GM23338 (cell line): ENCODE measurements around the gene WNK1. TPM values are rescaled to one million over a fixed set of nuclear protein-coding genes. Genes with fewer than 3 reads are reported as not detected.

Experiments
- ATAC-seq: fragments of 200-7000 bp; cut with Tn5 transposase; 3 replicates; pipeline ENCODE4 v1.9.1; 2020
- DNase-seq: peaks from one replicate; pipeline ENCODE4 v3.0.0-alpha.2; 2015; ENCODE audit warnings: low spot score
- H2AFZ ChIP-seq: fragments of 200-600 bp; sonication (generic); 2 replicates; pipeline ENCODE4 v1.8.0; 2016; ENCODE audit warnings: antibody characterized with exemption, mild to moderate bottlenecking, moderate library complexity
- H3F3A ChIP-seq: fragments of 200-600 bp; sonication (generic); replicated peaks from 2 replicates; pipeline ENCODE4 v1.8.0; 2017; ENCODE audit warnings: antibody characterized with exemption, mixed run types, low read depth
- H3K27ac ChIP-seq: fragments of 200-600 bp; sonication (generic); 2 replicates; pipeline ENCODE4 v1.6.1; 2016; ENCODE audit warnings: low read depth
- H3K27me3 ChIP-seq: fragments of 200-600 bp; sonication (generic); 2 replicates; pipeline ENCODE4 v1.8.0; 2016; ENCODE audit warnings: mild to moderate bottlenecking, mixed run types, moderate library complexity; ENCODE audit not compliant: insufficient read depth
- H3K36me3 ChIP-seq: fragments of 200-600 bp; sonication (generic); 2 replicates; pipeline ENCODE4 v1.8.0; 2016; ENCODE audit warnings: mild to moderate bottlenecking; ENCODE audit not compliant: insufficient read depth
- H3K4me1 ChIP-seq: fragments of 200-600 bp; sonication (generic); 2 replicates; pipeline ENCODE4 v1.8.0; 2016; ENCODE audit warnings: mild to moderate bottlenecking, moderate library complexity; ENCODE audit not compliant: insufficient read depth
- H3K4me2 ChIP-seq: fragments of 200-600 bp; sonication (generic); 2 replicates; pipeline ENCODE4 v1.7.1; 2017; ENCODE audit warnings: mixed run types
- H3K4me3 ChIP-seq: fragments of 200-600 bp; sonication (generic); 2 replicates; pipeline ENCODE4 v1.6.1; 2016; ENCODE audit warnings: mixed run types
- H3K79me2 ChIP-seq: fragments of 200-600 bp; sonication (generic); replicated peaks from 2 replicates; pipeline ENCODE4 v1.8.0; 2017; ENCODE audit warnings: mild to moderate bottlenecking; ENCODE audit not compliant: insufficient read depth
- H3K9me2 ChIP-seq: fragments of 200-600 bp; sonication (generic); 2 replicates; pipeline ENCODE4 v1.8.0; 2017; ENCODE audit not compliant: insufficient read depth
- H4K20me1 ChIP-seq: fragments of 200-600 bp; sonication (generic); replicated peaks from 2 replicates; pipeline ENCODE4 v1.8.0; 2017; ENCODE audit warnings: mild to moderate bottlenecking; ENCODE audit not compliant: insufficient read depth
- H3K27ac Mint-ChIP-seq: 2 replicates; pipeline ENCODE4 v1.8.0; 2020; ENCODE audit warnings: inconsistent platforms, mild to moderate bottlenecking, moderate library complexity, mixed read lengths
- H3K27me3 Mint-ChIP-seq: 3 replicates; pipeline ENCODE4 v1.8.0; 2022; ENCODE audit warnings: low read depth, mild to moderate bottlenecking, moderate library complexity, mixed read lengths, inconsistent platforms; ENCODE audit not compliant: insufficient read depth, poor library complexity
- H3K36me3 Mint-ChIP-seq: 3 replicates; pipeline ENCODE4 v1.8.0; 2021; ENCODE audit warnings: low read depth, mild to moderate bottlenecking, inconsistent platforms, moderate library complexity, mixed read lengths
- H3K4me1 Mint-ChIP-seq: 3 replicates; pipeline ENCODE4 v1.8.0; 2020; ENCODE audit warnings: mild to moderate bottlenecking, inconsistent platforms, mixed read lengths
- H3K4me3 Mint-ChIP-seq: 3 replicates; pipeline ENCODE4 v1.8.0; 2021; ENCODE audit warnings: moderate library complexity, mild to moderate bottlenecking, inconsistent platforms, mixed read lengths
- H3K9me3 Mint-ChIP-seq: 3 replicates; pipeline ENCODE4 v1.8.0; 2020; ENCODE audit warnings: moderate library complexity, mild to moderate bottlenecking, inconsistent platforms, mixed read lengths
- EZH2 ChIP-seq: fragments of 200-600 bp; sonication (generic); IDR thresholded peaks from one replicate; pipeline ENCODE4 v1.8.0; 2017; ENCODE audit warnings: antibody characterized with exemption, mild to moderate bottlenecking, low read depth; ENCODE audit not compliant: unreplicated experiment
- JUNB ChIP-seq: IDR thresholded peaks from one replicate; pipeline ENCODE4 v1.6.1; 2016; ENCODE audit warnings: antibody characterized with exemption; ENCODE audit not compliant: unreplicated experiment
- NANOG ChIP-seq: IDR thresholded peaks from 2 replicates; pipeline ENCODE4 v1.6.1; 2016; ENCODE audit warnings: antibody characterized with exemption, borderline replicate concordance
- STAT1 ChIP-seq: IDR thresholded peaks from one replicate; pipeline ENCODE4 v1.6.1; 2016; ENCODE audit warnings: antibody characterized with exemption; ENCODE audit not compliant: unreplicated experiment
- polyA plus RNA-seq: library from polyadenylated mRNA; unstranded; fragments of >200 nt; fragmentation: Nextera tagmentation; extraction: Ambion mirVana; gene quantifications from 2 replicates; pipeline ENCODE4 v1.2.1, GENCODE V29; 2016
- total RNA-seq: library from RNA; depleted of rRNA; stranded (reverse); fragments of >200 nt; shearing (Covaris generic); gene quantifications from 2 replicates; pipeline ENCODE4 v1.2.3, GENCODE V29; 2014
- TF ChIP-seq, protein P1 (sequence below), 2 experiments: fragments of 200-600 bp in 1 of 2; sonication (generic) in 1 of 2; conservative IDR thresholded peaks; 2 replicates each; pipeline versions ENCODE4 v1.5.1 to v1.6.1; 2016 to 2017; ENCODE audit warnings: antibody characterized with exemption in 2 of 2, low read depth in 2 of 2, mild to moderate bottlenecking in 2 of 2, moderate library complexity in 1 of 2
- TF ChIP-seq, protein P2 (sequence below): fragments of 250-450 bp; sonication (Bioruptor Pico); IDR thresholded peaks from 2 replicates; pipeline ENCODE4 v1.5.0; 2020; ENCODE audit warnings: mild to moderate bottlenecking, moderate library complexity
- TF ChIP-seq, protein P3 (sequence below): IDR thresholded peaks from 2 replicates; pipeline ENCODE4 v1.6.1; 2016; ENCODE audit warnings: antibody characterized with exemption

The WNK1 gene
- total and polyA plus RNA-seq, 2 experiments from 2014 or later, result 86.8 to 114 TPM

DNA sequence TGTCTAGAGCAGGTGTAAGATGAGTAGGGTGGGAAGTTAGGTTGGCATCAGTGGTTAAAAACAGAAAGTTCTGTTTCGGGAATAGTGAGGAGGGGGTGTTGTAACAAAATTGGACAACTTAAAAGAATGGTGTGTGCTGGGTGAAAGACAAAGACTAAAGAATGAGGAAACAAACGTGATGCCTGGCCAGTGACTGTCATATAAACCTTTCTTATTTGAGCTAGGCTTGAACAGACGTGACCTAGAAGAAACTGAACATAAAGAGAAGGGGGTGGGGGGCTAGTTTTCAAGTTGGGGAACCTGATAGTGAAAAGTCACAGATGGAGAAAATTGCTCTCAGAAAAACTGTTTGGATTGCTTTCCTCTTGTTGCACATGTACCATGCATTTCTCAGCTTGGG is 157.5 kb downstream of the WNK1 start:
- Histone ChIP-seq H3K4me1 (no peaks in the 10 kb centered on the region; the same call in 1 of the 2 replicates), H3K4me2 (no peak overlapping the region), H3K9me2 (no peaks in the 10 kb centered on the region), H3K27ac (no peak overlapping the region), H2AFZ (no peak overlapping the region), H3K79me2 (no peaks in the 10 kb centered on the region), H3K27me3 (no peaks in the 10 kb centered on the region), H4K20me1 (peaks cover 13% of the 10 kb centered on the region), H3K36me3 (peaks cover 41% of the 10 kb centered on the region; the same call in 1 of the 2 replicates), H3K4me3 (no peak overlapping the region), H3F3A (peaks cover 15% of the 10 kb centered on the region; the same call in 1 of the 2 replicates)
- Mint-ChIP-seq H3K36me3 (peaks cover 73% of the 10 kb centered on the region), H3K27me3 (peaks cover 4% of the 10 kb centered on the region), H3K27ac (no peak overlapping the region), H3K4me3 (no peak overlapping the region), H3K9me3 (no peaks in the 10 kb centered on the region), H3K4me1 (peaks cover 11% of the 10 kb centered on the region; the same call in 2 of the 3 replicates)
- no peak for TF ChIP-seq STAT1
- DNase-seq, result no peak
- no peak for ATAC-seq

DNA sequence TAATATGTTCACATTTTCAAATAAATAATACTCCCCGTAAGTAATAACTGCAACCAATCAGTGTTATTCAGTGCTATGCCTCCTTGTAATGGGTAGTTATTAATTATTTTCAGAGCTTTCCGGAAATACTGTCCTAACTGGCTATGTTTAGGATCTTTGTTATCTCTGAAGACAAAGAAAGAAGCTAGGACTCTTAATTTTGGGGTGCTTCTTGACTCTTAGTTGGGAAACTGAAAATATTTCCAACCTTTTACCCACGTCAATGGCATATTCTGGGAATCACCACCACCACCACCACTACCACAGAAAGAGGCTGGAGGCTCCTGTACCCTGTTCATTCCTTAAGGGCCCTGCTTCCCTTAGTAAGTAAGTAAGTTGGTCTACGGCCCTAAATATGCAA is 158.0 kb downstream of the WNK1 start:
- Histone ChIP-seq H3K4me2 (no peak overlapping the region), H3K79me2 (no peaks in the 10 kb centered on the region), H3K27ac (no peak overlapping the region), H2AFZ (no peak overlapping the region), H3K36me3 (peaks cover 41% of the 10 kb centered on the region; the same call in 1 of the 2 replicates), H3K4me3 (no peak overlapping the region), H4K20me1 (peaks cover 7% of the 10 kb centered on the region; the same call in 1 of the 2 replicates), H3K4me1 (peaks cover 3% of the 10 kb centered on the region), H3F3A (peaks cover 15% of the 10 kb centered on the region; the same call in 1 of the 2 replicates), H3K9me2 (no peaks in the 10 kb centered on the region), H3K27me3 (no peaks in the 10 kb centered on the region)
- DNase-seq, result no peak
- no peaks in the 10 kb centered on the region for H3K9me3 Mint-ChIP-seq
- TF ChIP-seq EZH2 (no peak), STAT1 (no peak), JUNB (no peak), NANOG (no peak)
- TF ChIP-seq, protein P1, sequence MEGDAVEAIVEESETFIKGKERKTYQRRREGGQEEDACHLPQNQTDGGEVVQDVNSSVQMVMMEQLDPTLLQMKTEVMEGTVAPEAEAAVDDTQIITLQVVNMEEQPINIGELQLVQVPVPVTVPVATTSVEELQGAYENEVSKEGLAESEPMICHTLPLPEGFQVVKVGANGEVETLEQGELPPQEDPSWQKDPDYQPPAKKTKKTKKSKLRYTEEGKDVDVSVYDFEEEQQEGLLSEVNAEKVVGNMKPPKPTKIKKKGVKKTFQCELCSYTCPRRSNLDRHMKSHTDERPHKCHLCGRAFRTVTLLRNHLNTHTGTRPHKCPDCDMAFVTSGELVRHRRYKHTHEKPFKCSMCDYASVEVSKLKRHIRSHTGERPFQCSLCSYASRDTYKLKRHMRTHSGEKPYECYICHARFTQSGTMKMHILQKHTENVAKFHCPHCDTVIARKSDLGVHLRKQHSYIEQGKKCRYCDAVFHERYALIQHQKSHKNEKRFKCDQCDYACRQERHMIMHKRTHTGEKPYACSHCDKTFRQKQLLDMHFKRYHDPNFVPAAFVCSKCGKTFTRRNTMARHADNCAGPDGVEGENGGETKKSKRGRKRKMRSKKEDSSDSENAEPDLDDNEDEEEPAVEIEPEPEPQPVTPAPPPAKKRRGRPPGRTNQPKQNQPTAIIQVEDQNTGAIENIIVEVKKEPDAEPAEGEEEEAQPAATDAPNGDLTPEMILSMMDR (conservative IDR thresholded peaks at IDR 0.05; ENCODE audit: low read depth in 2 of 2), result no peak
- TF ChIP-seq, protein P2, sequence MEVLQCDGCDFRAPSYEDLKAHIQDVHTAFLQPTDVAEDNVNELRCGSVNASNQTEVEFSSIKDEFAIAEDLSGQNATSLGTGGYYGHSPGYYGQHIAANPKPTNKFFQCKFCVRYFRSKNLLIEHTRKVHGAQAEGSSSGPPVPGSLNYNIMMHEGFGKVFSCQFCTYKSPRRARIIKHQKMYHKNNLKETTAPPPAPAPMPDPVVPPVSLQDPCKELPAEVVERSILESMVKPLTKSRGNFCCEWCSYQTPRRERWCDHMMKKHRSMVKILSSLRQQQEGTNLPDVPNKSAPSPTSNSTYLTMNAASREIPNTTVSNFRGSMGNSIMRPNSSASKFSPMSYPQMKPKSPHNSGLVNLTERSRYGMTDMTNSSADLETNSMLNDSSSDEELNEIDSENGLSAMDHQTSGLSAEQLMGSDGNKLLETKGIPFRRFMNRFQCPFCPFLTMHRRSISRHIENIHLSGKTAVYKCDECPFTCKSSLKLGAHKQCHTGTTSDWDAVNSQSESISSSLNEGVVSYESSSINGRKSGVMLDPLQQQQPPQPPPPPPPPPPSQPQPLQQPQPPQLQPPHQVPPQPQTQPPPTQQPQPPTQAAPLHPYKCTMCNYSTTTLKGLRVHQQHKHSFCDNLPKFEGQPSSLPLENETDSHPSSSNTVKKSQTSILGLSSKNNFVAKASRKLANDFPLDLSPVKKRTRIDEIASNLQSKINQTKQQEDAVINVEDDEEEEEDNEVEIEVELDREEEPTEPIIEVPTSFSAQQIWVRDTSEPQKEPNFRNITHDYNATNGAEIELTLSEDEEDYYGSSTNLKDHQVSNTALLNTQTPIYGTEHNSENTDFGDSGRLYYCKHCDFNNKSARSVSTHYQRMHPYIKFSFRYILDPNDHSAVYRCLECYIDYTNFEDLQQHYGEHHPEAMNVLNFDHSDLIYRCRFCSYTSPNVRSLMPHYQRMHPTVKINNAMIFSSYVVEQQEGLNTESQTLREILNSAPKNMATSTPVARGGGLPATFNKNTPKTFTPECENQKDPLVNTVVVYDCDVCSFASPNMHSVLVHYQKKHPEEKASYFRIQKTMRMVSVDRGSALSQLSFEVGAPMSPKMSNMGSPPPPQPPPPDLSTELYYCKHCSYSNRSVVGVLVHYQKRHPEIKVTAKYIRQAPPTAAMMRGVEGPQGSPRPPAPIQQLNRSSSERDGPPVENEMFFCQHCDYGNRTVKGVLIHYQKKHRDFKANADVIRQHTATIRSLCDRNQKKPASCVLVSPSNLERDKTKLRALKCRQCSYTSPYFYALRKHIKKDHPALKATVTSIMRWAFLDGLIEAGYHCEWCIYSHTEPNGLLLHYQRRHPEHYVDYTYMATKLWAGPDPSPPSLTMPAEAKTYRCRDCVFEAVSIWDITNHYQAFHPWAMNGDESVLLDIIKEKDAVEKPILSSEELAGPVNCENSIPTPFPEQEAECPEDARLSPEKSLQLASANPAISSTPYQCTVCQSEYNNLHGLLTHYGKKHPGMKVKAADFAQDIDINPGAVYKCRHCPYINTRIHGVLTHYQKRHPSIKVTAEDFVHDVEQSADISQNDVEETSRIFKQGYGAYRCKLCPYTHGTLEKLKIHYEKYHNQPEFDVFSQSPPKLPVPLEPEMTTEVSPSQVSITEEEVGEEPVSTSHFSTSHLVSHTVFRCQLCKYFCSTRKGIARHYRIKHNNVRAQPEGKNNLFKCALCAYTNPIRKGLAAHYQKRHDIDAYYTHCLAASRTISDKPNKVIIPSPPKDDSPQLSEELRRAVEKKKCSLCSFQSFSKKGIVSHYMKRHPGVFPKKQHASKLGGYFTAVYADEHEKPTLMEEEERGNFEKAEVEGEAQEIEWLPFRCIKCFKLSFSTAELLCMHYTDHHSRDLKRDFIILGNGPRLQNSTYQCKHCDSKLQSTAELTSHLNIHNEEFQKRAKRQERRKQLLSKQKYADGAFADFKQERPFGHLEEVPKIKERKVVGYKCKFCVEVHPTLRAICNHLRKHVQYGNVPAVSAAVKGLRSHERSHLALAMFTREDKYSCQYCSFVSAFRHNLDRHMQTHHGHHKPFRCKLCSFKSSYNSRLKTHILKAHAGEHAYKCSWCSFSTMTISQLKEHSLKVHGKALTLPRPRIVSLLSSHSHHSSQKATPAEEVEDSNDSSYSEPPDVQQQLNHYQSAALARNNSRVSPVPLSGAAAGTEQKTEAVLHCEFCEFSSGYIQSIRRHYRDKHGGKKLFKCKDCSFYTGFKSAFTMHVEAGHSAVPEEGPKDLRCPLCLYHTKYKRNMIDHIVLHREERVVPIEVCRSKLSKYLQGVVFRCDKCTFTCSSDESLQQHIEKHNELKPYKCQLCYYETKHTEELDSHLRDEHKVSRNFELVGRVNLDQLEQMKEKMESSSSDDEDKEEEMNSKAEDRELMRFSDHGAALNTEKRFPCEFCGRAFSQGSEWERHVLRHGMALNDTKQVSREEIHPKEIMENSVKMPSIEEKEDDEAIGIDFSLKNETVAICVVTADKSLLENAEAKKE (CRISPR knock-in tag), result no peak
- TF ChIP-seq, protein P3, sequence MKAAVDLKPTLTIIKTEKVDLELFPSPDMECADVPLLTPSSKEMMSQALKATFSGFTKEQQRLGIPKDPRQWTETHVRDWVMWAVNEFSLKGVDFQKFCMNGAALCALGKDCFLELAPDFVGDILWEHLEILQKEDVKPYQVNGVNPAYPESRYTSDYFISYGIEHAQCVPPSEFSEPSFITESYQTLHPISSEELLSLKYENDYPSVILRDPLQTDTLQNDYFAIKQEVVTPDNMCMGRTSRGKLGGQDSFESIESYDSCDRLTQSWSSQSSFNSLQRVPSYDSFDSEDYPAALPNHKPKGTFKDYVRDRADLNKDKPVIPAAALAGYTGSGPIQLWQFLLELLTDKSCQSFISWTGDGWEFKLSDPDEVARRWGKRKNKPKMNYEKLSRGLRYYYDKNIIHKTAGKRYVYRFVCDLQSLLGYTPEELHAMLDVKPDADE, result no peak
- peaks cover 17% of the 10 kb centered on the region for H3K4me1 Mint-ChIP-seq
- H3K27me3 Mint-ChIP-seq, result peaks cover 4% of the 10 kb centered on the region
- ATAC-seq, result no peak
- no peak overlapping the region for H3K4me3 Mint-ChIP-seq
- H3K36me3 Mint-ChIP-seq, result peaks cover 77% of the 10 kb centered on the region
- no peak overlapping the region for H3K27ac Mint-ChIP-seq
